Stomach smooth muscle (tissue), 2 donors: ENCODE measurements around the gene CABLES1.

Experiments used
- H3K27ac ChIP-seq: one replicate; pipeline ENCODE4 v1.7.0; 2013; ENCODE audit warnings: mild to moderate bottlenecking, low read length, inconsistent platforms
- H3K27me3 ChIP-seq, 2 donors: one replicate each; pipeline ENCODE4 v1.7.0; 2013; ENCODE audit warnings: low read length in 2 of 2; ENCODE audit not compliant: insufficient read depth in 2 of 2, control insufficient read depth in 1 of 2
- H3K36me3 ChIP-seq, 2 donors: one replicate each; pipeline ENCODE4 v1.7.0; 2013; ENCODE audit warnings: low read length in 2 of 2; ENCODE audit not compliant: control insufficient read depth in 2 of 2, insufficient read depth in 2 of 2
- H3K4me1 ChIP-seq: one replicate; pipeline ENCODE4 v1.7.0; 2013; ENCODE audit warnings: low read length; ENCODE audit not compliant: control insufficient read depth, insufficient read depth
- H3K4me3 ChIP-seq, 2 donors: one replicate each; pipeline ENCODE4 v1.7.0; 2013; ENCODE audit warnings: low read length in 2 of 2
- H3K9ac ChIP-seq, 2 donors: one replicate each; pipeline ENCODE4 v1.7.0; 2013; ENCODE audit warnings: low read length in 2 of 2, mild to moderate bottlenecking in 1 of 2
- H3K9me3 ChIP-seq, 2 donors: one replicate each; pipeline ENCODE4 v1.7.0; 2013; ENCODE audit warnings: low read length in 2 of 2; ENCODE audit not compliant: control insufficient read depth in 2 of 2
- donor health status: healthy.
- donor health status: Pancreatic carcinoma.

CABLES1 gene

DNA sequence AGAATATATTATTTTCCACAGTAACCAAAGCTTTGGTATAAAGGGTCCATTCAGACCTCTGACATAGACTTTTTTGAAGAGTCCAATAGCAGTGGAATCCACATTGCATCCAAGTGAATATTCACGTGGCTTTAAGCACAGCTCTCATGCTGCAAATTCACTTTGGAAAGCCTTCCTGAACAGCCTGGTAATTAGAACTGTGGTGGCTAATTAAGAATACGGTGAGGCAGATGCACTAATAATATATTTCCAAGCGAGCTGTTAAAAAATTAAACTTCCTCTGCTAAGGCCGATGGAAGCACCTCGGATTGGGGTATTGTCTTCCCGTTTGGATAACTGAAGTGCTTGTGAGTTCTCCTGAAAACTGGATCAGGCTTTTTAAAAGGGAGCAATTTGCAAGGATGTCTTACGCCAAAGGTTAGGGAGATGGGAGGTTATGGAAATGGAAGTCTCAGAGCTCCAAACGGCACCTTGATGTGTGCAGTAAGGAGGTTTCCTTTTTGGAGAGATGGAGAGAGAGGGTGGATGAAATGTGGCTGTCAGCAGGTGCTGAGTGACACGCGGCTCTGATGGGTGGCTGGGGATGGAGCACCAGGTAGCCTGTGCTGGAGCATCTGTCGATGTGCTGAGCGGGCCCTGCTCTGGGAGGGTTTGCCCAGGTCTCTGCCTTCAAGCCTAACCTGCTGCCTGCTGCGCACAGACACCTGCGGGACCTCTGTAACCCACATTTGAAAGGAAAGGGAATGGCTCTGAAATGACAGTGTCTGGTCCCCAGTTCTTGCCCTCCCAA, 37.5 kb downstream of the CABLES1 start:
- Histone ChIP-seq H3K4me1 (no peaks in the 10 kb centered on the region), H3K4me3 (no peak overlapping the region), H3K27ac (no peak overlapping the region), H3K9me3 (no peaks in the 10 kb centered on the region), H3K36me3 (no peaks in the 10 kb centered on the region), H3K9ac (no peak overlapping the region), H3K27me3 (peaks cover 0 to 2% of the 10 kb centered on the region in 2 donors)

DNA sequence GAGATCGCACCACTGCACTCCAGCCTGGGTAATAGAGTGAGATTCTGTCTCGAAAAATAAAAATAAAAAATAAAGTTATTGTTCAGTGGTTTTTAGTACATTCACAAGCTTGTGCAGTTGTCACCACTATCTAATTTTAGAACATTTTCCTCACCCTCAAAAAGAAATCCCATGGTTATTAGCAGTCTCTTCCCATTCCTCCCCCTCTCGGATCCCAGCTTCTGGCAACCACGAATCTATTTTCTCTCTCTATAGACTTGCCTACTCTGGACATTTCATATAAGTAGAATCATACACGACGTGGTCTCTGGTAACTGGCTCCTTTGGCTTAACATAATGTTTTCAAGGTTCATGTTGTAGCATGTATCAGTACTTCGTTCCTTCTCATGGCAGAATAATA, 38.6 kb downstream of the CABLES1 start:
- Histone ChIP-seq H3K36me3 (no peaks in the 10 kb centered on the region), H3K9me3 (no peaks in the 10 kb centered on the region), H3K9ac (no peak overlapping the region), H3K4me1 (no peaks in the 10 kb centered on the region), H3K27me3 (peaks cover 0 to 2% of the 10 kb centered on the region in 2 donors), H3K4me3 (no peak overlapping the region), H3K27ac (no peak overlapping the region)

DNA sequence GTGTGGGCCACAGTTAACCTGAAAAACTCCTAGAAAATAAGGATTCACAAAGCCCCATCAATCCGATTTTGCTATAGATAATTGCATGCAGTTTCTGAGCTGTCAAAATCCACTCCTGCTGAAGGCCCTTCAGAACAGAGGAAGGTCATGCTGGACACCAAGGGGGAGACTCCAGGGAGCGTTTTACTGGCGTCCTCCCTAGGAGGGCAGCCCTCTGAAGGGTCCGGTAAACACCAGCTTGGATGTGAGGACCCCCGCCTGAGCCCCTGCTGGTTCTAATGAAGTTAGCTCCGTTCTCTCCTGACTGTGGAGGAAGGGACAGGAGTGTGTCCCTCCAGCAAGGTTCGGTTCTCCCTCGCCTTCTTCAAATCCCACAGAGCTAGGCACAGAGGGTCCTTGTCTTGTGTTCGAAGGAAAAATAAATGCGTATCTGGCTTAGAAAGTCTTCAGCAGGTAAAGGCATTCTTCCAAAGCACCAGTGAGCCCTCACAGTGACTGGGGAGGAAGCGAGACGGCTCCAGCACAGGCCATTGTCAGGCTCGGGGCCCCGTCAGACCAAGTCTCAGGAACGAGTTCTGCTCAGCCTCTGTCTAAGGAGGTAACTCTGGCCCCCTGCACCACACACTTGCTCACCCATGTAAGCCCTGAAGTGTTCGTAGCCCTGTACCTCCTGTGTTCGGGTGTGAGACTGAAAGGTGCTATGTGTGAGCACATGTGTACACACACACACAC, 41.6 kb downstream of the CABLES1 start:
- Histone ChIP-seq H3K36me3 (no peaks in the 10 kb centered on the region), H3K27me3 (no peaks in the 10 kb centered on the region), H3K9ac (no peak overlapping the region), H3K4me1 (no peaks in the 10 kb centered on the region), H3K4me3 (no peak overlapping the region), H3K27ac (no peak overlapping the region), H3K9me3 (no peaks in the 10 kb centered on the region)

DNA sequence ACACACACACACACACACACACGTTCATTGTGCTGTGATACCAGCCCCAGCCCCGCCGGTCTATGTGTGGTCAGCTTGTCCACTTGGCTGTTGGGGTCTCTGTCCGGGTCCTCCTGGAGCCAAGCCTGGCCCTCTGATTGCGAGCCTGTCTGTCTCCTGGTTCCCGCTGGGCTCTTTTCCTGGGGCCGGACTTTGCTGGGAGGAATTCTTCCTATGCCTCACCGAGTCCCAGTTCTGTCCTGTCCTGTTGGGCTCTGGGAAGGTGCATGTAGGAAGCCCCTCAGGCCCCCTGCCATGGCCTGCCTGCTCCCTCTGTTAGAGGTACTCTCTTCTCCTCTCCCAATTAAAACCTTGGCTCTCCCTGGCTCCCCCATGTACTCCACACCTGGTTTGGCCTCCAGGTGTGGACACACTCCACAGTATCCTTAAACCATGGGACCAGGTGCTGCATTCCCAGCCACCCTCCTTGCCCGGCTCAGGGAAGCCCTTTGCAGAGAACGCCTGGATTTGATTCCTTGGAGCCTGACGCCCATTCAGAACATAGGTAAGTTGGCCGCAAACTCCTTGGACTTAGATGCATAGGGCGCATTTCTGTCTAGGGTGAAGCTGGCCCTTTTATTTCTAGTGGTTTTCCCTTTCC, 42.3 kb downstream of the CABLES1 start:
- Histone ChIP-seq H3K4me1 (no peaks in the 10 kb centered on the region), H3K27me3 (no peaks in the 10 kb centered on the region), H3K9ac (no peak overlapping the region), H3K27ac (no peak overlapping the region), H3K9me3 (no peaks in the 10 kb centered on the region), H3K36me3 (no peaks in the 10 kb centered on the region), H3K4me3 (no peak overlapping the region)

DNA sequence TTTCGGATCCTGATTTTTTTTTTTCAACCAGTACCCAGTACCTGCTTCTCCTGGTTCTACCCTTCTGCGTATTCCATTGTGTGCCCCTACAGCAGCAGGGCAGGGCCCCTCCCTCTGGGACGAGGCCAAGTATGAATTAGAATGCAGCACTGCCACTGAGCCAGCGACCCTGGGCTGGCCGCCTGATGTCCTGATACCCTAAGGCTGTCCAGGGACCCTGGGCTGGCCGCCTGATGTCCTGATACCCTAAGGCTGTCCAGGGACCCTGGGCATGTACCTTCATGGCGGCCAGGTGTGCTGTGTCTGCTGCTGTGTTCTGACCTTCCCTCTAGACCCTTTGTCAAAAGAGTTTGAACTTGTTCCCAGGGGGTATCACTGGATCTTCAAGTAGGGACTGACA, 42.9 kb downstream of the CABLES1 start:
- Histone ChIP-seq H3K9me3 (no peaks in the 10 kb centered on the region), H3K27ac (no peak overlapping the region), H3K4me3 (no peak overlapping the region), H3K36me3 (no peaks in the 10 kb centered on the region), H3K27me3 (no peaks in the 10 kb centered on the region), H3K9ac (no peak overlapping the region), H3K4me1 (no peaks in the 10 kb centered on the region)

DNA sequence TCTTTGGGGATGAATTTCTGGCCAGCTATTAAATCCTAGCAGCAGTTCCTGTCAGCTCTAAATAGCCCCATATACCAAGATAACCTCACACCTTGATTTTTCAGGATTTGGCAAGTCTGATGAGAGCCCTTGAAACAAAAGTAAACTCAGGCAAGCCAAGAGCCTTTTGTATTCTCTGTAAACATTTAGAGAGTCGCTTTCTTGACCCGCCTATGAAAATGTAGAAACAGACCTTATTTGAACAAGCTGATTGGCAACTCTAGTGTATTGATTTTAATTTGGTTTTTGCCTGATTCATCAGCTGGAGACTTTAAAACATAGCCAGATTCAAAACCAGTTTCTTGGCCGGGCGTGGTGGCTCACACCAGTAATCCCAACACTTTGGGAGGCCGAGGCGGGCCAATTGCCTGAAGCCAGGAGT, 43.4 kb downstream of the CABLES1 start:
- no peak overlapping the region for H3K9ac ChIP-seq
- no peak overlapping the region for H3K4me3 ChIP-seq
- H3K9me3 ChIP-seq = no peaks in the 10 kb centered on the region
- H3K27me3 ChIP-seq = no peaks in the 10 kb centered on the region
- no peaks in the 10 kb centered on the region for H3K4me1 ChIP-seq
- H3K36me3 ChIP-seq = no peaks in the 10 kb centered on the region
- no peak overlapping the region for H3K27ac ChIP-seq

DNA sequence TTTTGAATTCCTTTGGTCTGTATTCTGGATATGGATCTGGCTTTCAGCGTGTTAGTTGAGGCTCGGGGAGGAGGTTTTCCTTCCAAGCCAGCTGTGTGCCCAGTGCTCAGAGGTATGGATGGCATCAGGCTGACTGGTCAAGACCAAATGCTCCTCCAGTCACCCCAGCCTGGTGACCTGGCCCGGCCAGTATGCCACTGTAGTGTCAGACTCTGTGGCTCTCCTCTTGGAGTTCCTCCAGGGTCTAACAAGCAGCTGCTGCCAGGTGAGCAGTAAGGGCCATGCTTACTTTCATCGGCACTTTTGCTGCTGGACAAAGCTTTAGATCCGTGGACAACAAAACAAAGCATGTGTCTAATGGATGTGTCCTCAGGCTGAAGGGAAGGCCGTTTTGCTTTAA, 44.1 kb downstream of the CABLES1 start:
- Histone ChIP-seq H3K4me1 (no peaks in the 10 kb centered on the region), H3K27ac (no peak overlapping the region), H3K9ac (no peak overlapping the region), H3K9me3 (no peaks in the 10 kb centered on the region), H3K36me3 (no peaks in the 10 kb centered on the region), H3K4me3 (no peak overlapping the region), H3K27me3 (no peaks in the 10 kb centered on the region)

DNA sequence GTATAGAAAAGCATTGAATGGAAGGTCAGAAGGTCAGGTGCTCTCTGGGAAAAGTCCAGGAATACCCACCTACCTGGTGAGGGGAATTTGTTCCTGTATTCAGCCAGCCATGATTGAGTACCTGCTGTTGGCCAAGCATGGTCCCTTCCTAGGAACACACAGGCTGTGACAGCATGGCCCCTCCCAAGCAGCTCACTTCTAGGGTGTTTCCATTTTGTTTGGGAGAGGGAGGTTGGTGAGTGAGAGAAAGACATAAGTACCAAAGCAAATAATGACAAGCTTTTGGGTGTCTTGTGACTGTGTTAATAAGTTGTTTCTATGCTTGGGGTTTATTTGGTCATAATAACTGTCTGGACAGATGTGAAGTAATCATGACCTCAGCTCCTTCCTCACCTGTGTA, 46.3 kb downstream of the CABLES1 start:
- no peaks in the 10 kb centered on the region for H3K27me3 ChIP-seq
- no peak overlapping the region for H3K9ac ChIP-seq
- no peak overlapping the region for H3K4me3 ChIP-seq
- no peaks in the 10 kb centered on the region for H3K4me1 ChIP-seq
- H3K36me3 ChIP-seq = no peaks in the 10 kb centered on the region
- H3K9me3 ChIP-seq = no peaks in the 10 kb centered on the region
- no peak overlapping the region for H3K27ac ChIP-seq

DNA sequence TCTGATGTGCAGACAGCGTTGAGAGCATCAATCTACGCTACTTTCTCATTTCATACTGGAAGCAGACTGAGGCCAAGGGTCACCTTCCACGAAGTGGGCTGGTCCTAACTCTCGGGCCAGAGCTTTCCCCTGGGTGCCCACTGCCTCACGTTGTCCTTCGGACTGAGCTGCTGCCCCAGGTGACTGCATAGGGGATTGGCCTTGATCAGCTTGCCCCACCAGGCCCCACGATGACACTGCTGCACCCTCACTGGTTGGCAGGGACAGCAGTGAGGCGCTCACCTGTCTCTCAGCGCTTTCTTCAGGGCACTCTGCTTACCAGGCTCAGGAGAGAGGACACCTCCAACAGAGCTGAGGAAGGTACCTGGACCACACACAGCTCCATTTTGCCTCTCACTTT, 47.3 kb downstream of the CABLES1 start:
- Histone ChIP-seq H3K27ac (no peak overlapping the region), H3K9ac (no peak overlapping the region), H3K9me3 (no peaks in the 10 kb centered on the region), H3K36me3 (no peaks in the 10 kb centered on the region), H3K27me3 (no peaks in the 10 kb centered on the region), H3K4me3 (no peak overlapping the region), H3K4me1 (no peaks in the 10 kb centered on the region)

DNA sequence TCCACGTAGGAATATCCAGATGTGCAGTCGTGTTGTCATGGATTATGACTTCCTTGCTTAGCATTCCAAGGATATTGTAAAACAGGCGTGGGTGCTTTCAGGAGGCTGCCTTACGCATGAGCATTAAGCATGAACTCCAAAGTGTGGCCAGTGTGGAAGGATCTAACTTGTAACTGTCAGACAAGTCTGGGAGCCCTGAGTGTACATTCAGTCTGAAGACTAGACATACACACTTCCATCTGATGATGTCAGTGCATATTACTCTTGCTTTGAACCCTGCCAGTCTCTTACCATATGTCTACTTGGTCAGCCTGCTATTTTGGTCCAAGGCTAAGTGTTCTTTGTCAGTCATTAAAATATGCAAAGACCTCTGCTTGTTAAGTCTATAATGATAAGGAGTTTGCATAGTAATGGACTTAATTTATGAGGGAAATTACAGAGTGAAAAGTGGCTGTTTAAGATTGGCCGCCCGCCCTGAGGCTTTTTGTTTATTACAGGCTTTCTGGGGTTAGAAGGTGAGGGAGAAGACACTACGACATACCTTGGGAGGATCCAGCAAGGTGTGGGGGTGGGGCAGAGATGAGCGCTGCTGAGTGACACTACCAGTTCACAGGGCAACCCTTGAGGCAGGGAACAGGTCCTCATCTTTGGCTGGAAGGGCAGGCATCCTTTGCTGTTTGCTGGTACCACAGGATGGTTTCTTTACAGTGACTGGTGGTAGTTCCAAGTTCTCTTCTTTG, 48.3 kb downstream of the CABLES1 start:
- Histone ChIP-seq H3K36me3 (no peaks in the 10 kb centered on the region), H3K9ac (no peak overlapping the region), H3K4me3 (no peak overlapping the region), H3K4me1 (no peaks in the 10 kb centered on the region), H3K9me3 (no peaks in the 10 kb centered on the region), H3K27me3 (no peaks in the 10 kb centered on the region), H3K27ac (no peak overlapping the region)
